Keratinocyte (primary cell): Measurements from ENCODE around the gene PTGDS. TPM values are rescaled to one million over a fixed set of nuclear protein-coding genes. Genes with fewer than 3 reads are reported as not detected.

Experiments used
- DNase-seq: peaks from one replicate; pipeline ENCODE4 v3.0.0-alpha.2; 2011; ENCODE audit warnings: low read depth, missing footprints, low spot score
- FAIRE-seq: peaks from 2 replicates; lab custom pipeline; 2011; peaks lifted over from hg19 to GRCh38; lab: Jason Lieb, UNC
- H2AFZ ChIP-seq: 2 replicates; pipeline ENCODE4 v1.6.0; 2012; ENCODE audit warnings: low read length, control low read depth, inconsistent platforms; ENCODE audit not compliant: control insufficient read depth
- H3K27ac ChIP-seq: 2 replicates; pipeline ENCODE4 v1.5.1; 2011; ENCODE audit warnings: low read length; ENCODE audit not compliant: control insufficient read depth, insufficient read depth
- H3K27me3 ChIP-seq: 3 replicates; pipeline ENCODE4 v1.6.0; 2011; ENCODE audit warnings: low read length; ENCODE audit not compliant: control insufficient read depth, insufficient read depth; ENCODE audit errors: extremely low read depth
- H3K36me3 ChIP-seq, 2 experiments: 2 replicates in 1 of 2; 3 replicates in 1 of 2; pipeline ENCODE4 v1.5.1; 2011; ENCODE audit warnings: low read length in 2 of 2, mild to moderate bottlenecking in 1 of 2; ENCODE audit not compliant: control insufficient read depth in 2 of 2, insufficient read depth in 2 of 2; ENCODE audit errors: extremely low read depth in 1 of 2
- H3K4me1 ChIP-seq: 3 replicates; pipeline ENCODE4 v1.5.1; 2011; ENCODE audit warnings: low read length; ENCODE audit not compliant: control insufficient read depth, insufficient read depth; ENCODE audit errors: extremely low read depth
- H3K4me2 ChIP-seq: 3 replicates; pipeline ENCODE4 v1.6.0; 2011; ENCODE audit warnings: low read depth, low read length; ENCODE audit not compliant: control insufficient read depth, insufficient read depth; ENCODE audit errors: extremely low read depth
- H3K4me3 ChIP-seq, 3 experiments: fragments of 200-600 bp in 1 of 3; sonication (generic) in 1 of 3; 2 replicates in 2 of 3; 3 replicates in 1 of 3; pipeline ENCODE4 v1.5.1; 2011 to 2016; ENCODE audit warnings: low read length in 3 of 3, mild to moderate bottlenecking in 3 of 3, control low read depth in 2 of 3, inconsistent platforms in 1 of 3, low read depth in 1 of 3, mixed read lengths in 1 of 3, mixed run types in 1 of 3, moderate library complexity in 1 of 3; ENCODE audit not compliant: control insufficient read depth in 2 of 3, insufficient read depth in 2 of 3; ENCODE audit errors: extremely low read depth in 1 of 3
- H3K79me2 ChIP-seq: 2 replicates; pipeline ENCODE4 v1.6.0; 2012; ENCODE audit warnings: low read length; ENCODE audit not compliant: control insufficient read depth, insufficient read depth
- H3K9ac ChIP-seq: 3 replicates; pipeline ENCODE4 v1.6.0; 2011; ENCODE audit warnings: low read length; ENCODE audit not compliant: control insufficient read depth, insufficient read depth; ENCODE audit errors: extremely low read depth
- H3K9me1 ChIP-seq: 3 replicates; pipeline ENCODE4 v1.6.0; 2011; ENCODE audit warnings: low read length; ENCODE audit not compliant: control insufficient read depth, insufficient read depth; ENCODE audit errors: extremely low read depth
- H3K9me3 ChIP-seq: 2 replicates; pipeline ENCODE4 v1.5.1; 2012; ENCODE audit warnings: low read depth, low read length; ENCODE audit not compliant: control insufficient read depth
- H4K20me1 ChIP-seq: 3 replicates; pipeline ENCODE4 v1.6.0; 2011; ENCODE audit warnings: low read length; ENCODE audit not compliant: control insufficient read depth, insufficient read depth; ENCODE audit errors: extremely low read depth
- EZH2 ChIP-seq: IDR thresholded peaks from one replicate; pipeline ENCODE4 v1.6.1; 2012; ENCODE audit warnings: inconsistent platforms, mild to moderate bottlenecking, low read length, moderate library complexity
- dilution Hi-C: fragments of 300-500 bp; cut with MboI; formaldehyde crosslinking; loops from one replicate; pipeline ENCODE4 v1.7.0; 2020; ENCODE audit warnings: low sequenced_read_pairs; ENCODE audit not compliant: extremely low pct_ligation_motif_present
- polyA plus RNA-seq, 5 experiments: library from polyadenylated mRNA; depleted of rRNA in 3 of 5; stranded (reverse) in 3 of 5; stranded (forward) in 1 of 5; unstranded in 1 of 5; fragments of >200 nt; gene quantifications; 1 replicate in 1 of 5; 2 replicates in 3 of 5; 3 replicates in 1 of 5; pipeline versions ENCODE4 v1.2.1 to v1.2.3, GENCODE V29; 2011 to 2012; ENCODE audit warnings: missing spikeins in 2 of 5, low read depth in 1 of 5, low replicate concordance in 1 of 5
- TF ChIP-seq, protein P1 (sequence below), 3 experiments: IDR thresholded peaks in 1 of 3; conservative IDR thresholded peaks in 1 of 3; optimal IDR thresholded peaks in 1 of 3; 2 replicates in 2 of 3; 3 replicates in 1 of 3; pipeline versions ENCODE3 to v1.5.1; 2011; ENCODE audit warnings: low read length in 3 of 3, mild to moderate bottlenecking in 3 of 3, moderate library complexity in 2 of 3, control low read depth in 1 of 3, inconsistent platforms in 1 of 3; ENCODE audit not compliant: insufficient read depth in 2 of 3; ENCODE audit errors: extremely low read depth in 1 of 3

Gene PTGDS
- polyA plus RNA-seq, 1 donor (not counting 4 experiments of a cell fraction or from before 2014, with no cell fraction given) = not detected

DNA sequence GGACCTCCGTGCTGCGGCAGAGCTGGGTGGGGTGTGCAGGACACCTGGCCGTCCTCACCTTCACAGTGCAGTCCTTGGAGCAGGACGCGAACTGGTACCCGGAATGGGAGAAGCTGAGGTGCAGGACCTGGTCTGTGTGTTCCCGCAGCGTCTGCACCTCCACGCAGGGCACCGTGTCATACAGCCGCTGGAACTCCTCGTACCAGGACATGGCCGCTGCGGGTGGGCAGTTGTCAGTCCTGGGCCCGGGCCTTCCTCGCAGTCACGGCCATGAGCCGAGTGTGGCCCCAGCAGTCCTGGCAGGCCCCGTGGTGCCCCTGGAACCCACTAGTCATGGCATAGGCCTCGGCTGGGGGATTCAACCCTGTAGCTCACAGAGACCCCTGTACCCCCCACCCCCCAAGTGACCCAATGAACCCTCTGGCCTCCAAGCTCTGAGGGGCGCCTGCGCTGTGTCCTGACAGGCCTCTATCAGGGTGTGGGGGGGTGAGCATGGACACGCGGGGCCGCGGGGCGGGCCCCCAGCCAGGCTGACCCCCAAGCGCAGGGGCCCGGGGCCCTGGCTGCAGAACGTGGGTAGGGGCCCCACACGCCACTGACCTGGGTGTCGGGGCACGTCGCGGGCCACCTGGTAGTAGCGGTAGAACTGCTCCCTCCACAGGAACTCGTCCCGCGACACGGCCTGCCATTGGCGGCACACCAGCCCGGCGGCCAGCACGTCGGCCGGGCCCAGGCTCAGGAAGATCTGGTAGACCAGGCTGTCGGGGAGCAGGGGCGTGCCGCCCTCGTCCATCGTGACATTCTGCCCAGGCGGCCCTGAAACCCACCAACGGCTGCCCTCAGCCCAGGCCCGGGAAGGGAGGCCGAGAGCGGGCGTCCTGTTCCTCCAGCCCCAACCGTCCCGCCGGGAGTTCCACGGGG is 33.8 kb upstream of the PTGDS start:
- no peak for DNase-seq
- no peaks in the 10 kb centered on the region for H3K27me3 ChIP-seq
- no peak for TF ChIP-seq EZH2
- TF ChIP-seq, protein P1, sequence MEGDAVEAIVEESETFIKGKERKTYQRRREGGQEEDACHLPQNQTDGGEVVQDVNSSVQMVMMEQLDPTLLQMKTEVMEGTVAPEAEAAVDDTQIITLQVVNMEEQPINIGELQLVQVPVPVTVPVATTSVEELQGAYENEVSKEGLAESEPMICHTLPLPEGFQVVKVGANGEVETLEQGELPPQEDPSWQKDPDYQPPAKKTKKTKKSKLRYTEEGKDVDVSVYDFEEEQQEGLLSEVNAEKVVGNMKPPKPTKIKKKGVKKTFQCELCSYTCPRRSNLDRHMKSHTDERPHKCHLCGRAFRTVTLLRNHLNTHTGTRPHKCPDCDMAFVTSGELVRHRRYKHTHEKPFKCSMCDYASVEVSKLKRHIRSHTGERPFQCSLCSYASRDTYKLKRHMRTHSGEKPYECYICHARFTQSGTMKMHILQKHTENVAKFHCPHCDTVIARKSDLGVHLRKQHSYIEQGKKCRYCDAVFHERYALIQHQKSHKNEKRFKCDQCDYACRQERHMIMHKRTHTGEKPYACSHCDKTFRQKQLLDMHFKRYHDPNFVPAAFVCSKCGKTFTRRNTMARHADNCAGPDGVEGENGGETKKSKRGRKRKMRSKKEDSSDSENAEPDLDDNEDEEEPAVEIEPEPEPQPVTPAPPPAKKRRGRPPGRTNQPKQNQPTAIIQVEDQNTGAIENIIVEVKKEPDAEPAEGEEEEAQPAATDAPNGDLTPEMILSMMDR (optimal IDR thresholded peaks at IDR 0.05 in 1 of 3, IDR thresholded peaks at IDR 0.05 in 1 of 3, conservative IDR thresholded peaks at IDR 0.05 in 1 of 3; ENCODE audit: extremely low read depth in 1 of 3, insufficient read depth in 2 of 3, low read length in 3 of 3) = no peak
- H3K4me3 ChIP-seq = peak overlapping the region; percentile 73 to 87 (median 85)
- H2AFZ ChIP-seq = no peak overlapping the region
- no peak for FAIRE-seq
- no peaks in the 10 kb centered on the region for H4K20me1 ChIP-seq
- dilution Hi-C loops = loop anchor here (25.0 kb wide), 1 partner anchor 131 kb away; the partner anchor contains the start of gene RABL6
- peak overlapping the region; percentile 67 for H3K27ac ChIP-seq
- no peaks in the 10 kb centered on the region for H3K9me1 ChIP-seq
- no peaks in the 10 kb centered on the region for H3K9me3 ChIP-seq
- peak overlapping the region; percentile 83 for H3K4me2 ChIP-seq
- H3K9ac ChIP-seq = peak overlapping the region; percentile 80
- peaks cover 14% of the 10 kb centered on the region for H3K4me1 ChIP-seq
- H3K36me3 ChIP-seq = peaks cover 15 to 27% of the 10 kb centered on the region in 2 experiments
- peaks cover 31% of the 10 kb centered on the region for H3K79me2 ChIP-seq

DNA sequence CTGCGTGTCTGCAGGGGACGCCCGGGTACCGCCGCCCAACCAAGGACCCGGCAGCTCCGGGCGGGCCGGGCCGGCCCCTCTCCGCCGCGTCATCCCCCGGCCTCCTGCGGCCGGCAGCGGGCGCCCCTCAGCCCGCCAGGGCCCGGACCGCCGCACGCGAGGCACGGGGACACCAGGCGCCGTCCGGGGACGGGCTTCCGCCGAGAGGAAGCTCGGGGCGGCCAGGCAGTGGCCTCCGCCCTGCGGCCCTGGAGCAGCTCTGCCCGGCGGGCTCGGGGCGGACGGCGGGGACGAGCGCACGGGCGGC is 33.1 kb upstream of the PTGDS start:
- H3K9me1 ChIP-seq = no peaks in the 10 kb centered on the region
- dilution Hi-C loops = loop anchor here (25.0 kb wide), 1 partner anchor 132 kb away; the partner anchor contains the start of gene RABL6
- H2AFZ ChIP-seq = no peak overlapping the region
- peaks cover 31% of the 10 kb centered on the region for H3K79me2 ChIP-seq
- H3K27me3 ChIP-seq = no peaks in the 10 kb centered on the region
- H3K27ac ChIP-seq = peak overlapping the region; percentile 67
- H4K20me1 ChIP-seq = no peaks in the 10 kb centered on the region
- DNase-seq (no peak), FAIRE-seq (no peak)
- peak overlapping the region; percentile 73 to 87 (median 85) for H3K4me3 ChIP-seq
- H3K4me2 ChIP-seq = peak overlapping the region; percentile 83
- peak overlapping the region; percentile 80 for H3K9ac ChIP-seq
- H3K9me3 ChIP-seq = no peaks in the 10 kb centered on the region
- H3K4me1 ChIP-seq = peaks cover 14% of the 10 kb centered on the region
- peaks cover 15 to 27% of the 10 kb centered on the region in 2 experiments for H3K36me3 ChIP-seq
- TF ChIP-seq EZH2 = no peak
- TF ChIP-seq, protein P1 (optimal IDR thresholded peaks at IDR 0.05 in 1 of 3, IDR thresholded peaks at IDR 0.05 in 1 of 3, conservative IDR thresholded peaks at IDR 0.05 in 1 of 3; ENCODE audit: extremely low read depth in 1 of 3, insufficient read depth in 2 of 3, low read length in 3 of 3) = no peak
